ENCODE data around the gene ALKBH2. TPM values are rescaled to one million over a fixed set of nuclear protein-coding genes. Genes with fewer than 3 reads are reported as not detected.

ALKBH2 gene
- total RNA-seq, 6 experiments from 2014 or later, result 6.1 to 19.3 (median 17.1) TPM

- DNase-seq, result no peak
- peaks cover 0 to 41% (median 18%) of the 10 kb centered on the region in 4 donors for H3K36me3 ChIP-seq
- H3K27ac ChIP-seq, result no peak overlapping the region
- ATAC-seq, result no peak
- intact Hi-C loops (cut with DNase I), result no loop called here
- no peak for TF ChIP-seq POLR2A (IDR thresholded peaks at IDR 0.05)
- TF ChIP-seq CTCF (IDR thresholded peaks at IDR 0.05), result no peak
- peaks cover 0 to 5% (median 2%) of the 10 kb centered on the region in 4 donors for H3K4me1 ChIP-seq
- no peaks in the 10 kb centered on the region for H3K9me3 ChIP-seq
- no peaks in the 10 kb centered on the region for H3K27me3 ChIP-seq
- 98% methylated on average over 5 of the region's 5 CpGs for WGBS (ENCODE audit: insufficient coverage, low coverage, low lambda C conversion rate, missing lambda C conversion rate)
- H3K4me3 ChIP-seq, result no peak overlapping the region
Measured at GRCh38 chr12:109105176-109105575, 11.9 kb upstream of the ALKBH2 start.

- no peak for DNase-seq
- Histone ChIP-seq H3K27ac (no peak overlapping the region), H3K4me1 (peaks cover 0 to 14% (median 7%) of the 10 kb centered on the region in 4 donors), H3K9me3 (no peaks in the 10 kb centered on the region), H3K4me3 (no peak overlapping the region), H3K36me3 (peaks cover 0 to 41% (median 18%) of the 10 kb centered on the region in 4 donors), H3K27me3 (no peaks in the 10 kb centered on the region)
- intact Hi-C loops (cut with DNase I), result no loop called here
- no peak for ATAC-seq
- no CpG with 5 or more reads among the region's 3 CpGs for WGBS (ENCODE audit: insufficient coverage, low coverage, low lambda C conversion rate, missing lambda C conversion rate)
- TF ChIP-seq POLR2A (IDR thresholded peaks at IDR 0.05), result no peak
- no peak for TF ChIP-seq CTCF (IDR thresholded peaks at IDR 0.05)
Measured at GRCh38 chr12:109102491-109102890, 9.2 kb upstream of the ALKBH2 start.

- intact Hi-C loops (cut with DNase I), result no loop called here
- no peak overlapping the region for H3K4me3 ChIP-seq
- H3K4me1 ChIP-seq, result peaks cover 0 to 16% (median 7%) of the 10 kb centered on the region in 4 donors
- no peaks in the 10 kb centered on the region for H3K27me3 ChIP-seq
- DNase-seq (peak in 1 of 3 donors; percentile 13), ATAC-seq (no peak)
- 70% methylated on average over 3 of the region's 4 CpGs for WGBS (ENCODE audit: insufficient coverage, low coverage, low lambda C conversion rate, missing lambda C conversion rate)
- H3K9me3 ChIP-seq, result no peaks in the 10 kb centered on the region
- H3K36me3 ChIP-seq, result peaks cover 0 to 36% (median 16%) of the 10 kb centered on the region in 4 donors
- TF ChIP-seq CTCF (IDR thresholded peaks at IDR 0.05) (no peak), POLR2A (IDR thresholded peaks at IDR 0.05) (no peak)
- no peak overlapping the region for H3K27ac ChIP-seq
Measured at GRCh38 chr12:109100741-109101140, 7.5 kb upstream of the ALKBH2 start.

GRCh38 chr12:109099431-109100020 lies 6.3 kb upstream of the ALKBH2 start:
- Histone ChIP-seq H3K36me3 (peaks cover 0 to 25% (median 10%) of the 10 kb centered on the region in 4 donors), H3K9me3 (no peaks in the 10 kb centered on the region), H3K27me3 (no peaks in the 10 kb centered on the region), H3K4me1 (peaks cover 0 to 16% (median 7%) of the 10 kb centered on the region in 4 donors), H3K27ac (no peak overlapping the region), H3K4me3 (peak overlapping the region in 2 of 3 donors; percentile 86 to 93)
- DNase-seq, result no peak
- TF ChIP-seq POLR2A (IDR thresholded peaks at IDR 0.05), result no peak
- no peak for TF ChIP-seq CTCF (IDR thresholded peaks at IDR 0.05)
- no peak for ATAC-seq
- WGBS (ENCODE audit: insufficient coverage, low coverage, low lambda C conversion rate, missing lambda C conversion rate), result 45% methylated on average over 8 of the region's 12 CpGs
- intact Hi-C loops (cut with DNase I), result no loop called here
